B cell (primary cell): ENCODE measurements around the gene CTNNA2. TPM values are rescaled to one million over a fixed set of nuclear protein-coding genes. Genes with fewer than 3 reads are reported as not detected.

ENCODE experiments used
- ATAC-seq: fragments of 200-7000 bp; cut with Tn5 transposase; one replicate; pipeline ENCODE4 v1.10.0; 2021; ENCODE audit warnings: low read depth, mild to moderate bottlenecking, moderate number of reproducible peaks, moderate library complexity
- CTCF ChIA-PET: fragments of 350-600 bp; sonication (Branson Sonifier 250); formaldehyde crosslinking; loops from one replicate; lab custom pipeline; 2021; ENCODE audit warnings: antibody characterized with exemption, inconsistent platforms; lab: Charles Lee
- POLR2A ChIA-PET: fragments of 350-600 bp; sonication (Branson Sonifier 250); formaldehyde crosslinking; loops from one replicate; lab custom pipeline; 2021; ENCODE audit warnings: antibody characterized with exemption; lab: Charles Lee
- DNase-seq: peaks from one replicate; pipeline ENCODE4 v3.0.0; 2013
- H2AFZ ChIP-seq: 2 replicates; pipeline ENCODE4 v1.6.1; 2012; ENCODE audit warnings: mild to moderate bottlenecking, low read depth, low read length; ENCODE audit not compliant: insufficient read depth, poor library complexity, severe bottlenecking
- H3K27ac ChIP-seq, 2 donors: 1 replicate in 1 of 2; 2 replicates in 1 of 2; pipeline ENCODE4 v1.5.1; 2012 to 2013; ENCODE audit warnings: low read length in 2 of 2, mild to moderate bottlenecking in 2 of 2, moderate library complexity in 1 of 2
- H3K27me3 ChIP-seq, 4 experiments: fragments of 200-600 bp in 1 of 4; sonication (generic) in 1 of 4; replicated peaks in 1 of 4; 1 replicate in 2 of 4; 2 replicates in 2 of 4; pipeline versions ENCODE4 v1.6.1 to v1.7.0; 2013 to 2016; ENCODE audit warnings: low read length in 3 of 4, mild to moderate bottlenecking in 2 of 4, mixed read lengths in 1 of 4, moderate library complexity in 1 of 4; ENCODE audit not compliant: insufficient read depth in 4 of 4, control insufficient read depth in 3 of 4; ENCODE audit errors: control extremely low read depth in 1 of 4
- H3K36me3 ChIP-seq, 2 experiments: replicated peaks in 1 of 2; 1 replicate in 1 of 2; 2 replicates in 1 of 2; pipeline versions ENCODE4 v1.6.1 to v1.7.1; 2013; ENCODE audit warnings: low read length in 1 of 2; ENCODE audit not compliant: insufficient read depth in 2 of 2, control insufficient read depth in 1 of 2; ENCODE audit errors: control extremely low read depth in 1 of 2, extremely low read depth in 1 of 2
- H3K4me1 ChIP-seq, 2 donors: fragments of 200-600 bp in 1 of 2; sonication (generic) in 1 of 2; 1 replicate in 1 of 2; 2 replicates in 1 of 2; pipeline versions ENCODE4 v1.5.1 to v1.6.1; 2013 to 2017; ENCODE audit warnings: low read length in 2 of 2; ENCODE audit not compliant: control insufficient read depth in 2 of 2, insufficient read depth in 2 of 2
- H3K4me2 ChIP-seq: replicated peaks from 2 replicates; pipeline ENCODE3; 2012; ENCODE audit warnings: mild to moderate bottlenecking, low read depth, low read length; ENCODE audit not compliant: poor library complexity, severe bottlenecking
- H3K4me3 ChIP-seq, 5 experiments: fragments of 200-600 bp in 1 of 5; sonication (generic) in 1 of 5; 1 replicate in 3 of 5; 2 replicates in 2 of 5; pipeline versions ENCODE4 v1.5.1 to v1.7.0; 2011 to 2016; ENCODE audit warnings: low read length in 4 of 5, mild to moderate bottlenecking in 4 of 5, low read depth in 2 of 5, control low read depth in 1 of 5, moderate library complexity in 1 of 5; ENCODE audit not compliant: insufficient read depth in 1 of 5; ENCODE audit errors: control extremely low read depth in 1 of 5, extremely low read depth in 1 of 5
- H3K79me2 ChIP-seq: fragments of 200-600 bp; sonication (generic); one replicate; pipeline ENCODE4 v1.6.0; 2016; ENCODE audit warnings: low read length; ENCODE audit not compliant: control insufficient read depth, insufficient read depth
- H3K9ac ChIP-seq: fragments of 200-600 bp; sonication (generic); 2 replicates; pipeline ENCODE4 v1.6.1; 2017; ENCODE audit warnings: mild to moderate bottlenecking, low read length, moderate library complexity
- H3K9me3 ChIP-seq, 3 donors: one replicate each; pipeline versions ENCODE4 v1.6.1 to v1.7.1; 2013; ENCODE audit warnings: low read length in 2 of 3; ENCODE audit not compliant: control insufficient read depth in 2 of 3, insufficient read depth in 1 of 3; ENCODE audit errors: control extremely low read depth in 1 of 3
- H4K20me1 ChIP-seq: 2 replicates; pipeline ENCODE4 v1.6.0; 2012; ENCODE audit warnings: mild to moderate bottlenecking, low read length; ENCODE audit not compliant: insufficient read depth, control insufficient read depth, poor library complexity, severe bottlenecking
- H3K27ac Mint-ChIP-seq: one replicate; pipeline ENCODE4 v1.8.0; 2021; ENCODE audit warnings: mixed read lengths
- H3K27me3 Mint-ChIP-seq: one replicate; pipeline ENCODE4 v1.8.0; 2021; ENCODE audit warnings: mixed read lengths
- H3K4me1 Mint-ChIP-seq: one replicate; pipeline ENCODE4 v1.8.0; 2021; ENCODE audit warnings: mixed read lengths
- H3K4me3 Mint-ChIP-seq: one replicate; pipeline ENCODE4 v1.8.0; 2021; ENCODE audit warnings: mixed read lengths
- H3K9me3 Mint-ChIP-seq: one replicate; pipeline ENCODE4 v1.8.0; 2022; ENCODE audit warnings: mixed read lengths; ENCODE audit not compliant: insufficient read depth
- CTCF ChIP-seq: fragments of 200-600 bp; IDR thresholded peaks from one replicate; pipeline ENCODE4 v1.8.0; 2022; ENCODE audit warnings: antibody characterized with exemption, mild to moderate bottlenecking
- EZH2 ChIP-seq: IDR thresholded peaks from 2 replicates; pipeline ENCODE4 v1.6.1; 2012; ENCODE audit warnings: borderline replicate concordance, low read depth, mild to moderate bottlenecking, moderate library complexity, low read length; ENCODE audit not compliant: insufficient read depth, poor library complexity, severe bottlenecking
- WGBS: methylation state at CpG from one replicate; pipeline ENCODE4 v1.1.5; 2013; ENCODE audit warnings: missing lambda C conversion rate; ENCODE audit not compliant: insufficient coverage; 5-methylcytosine and 5-hydroxymethylcytosine counted together
- intact Hi-C: fragments of 100-400 bp; cut with micrococcal nuclease; formaldehyde crosslinking; loops from one replicate; pipeline ENCODE4 v1.10.0; 2022
- polyA plus RNA-seq: library from polyadenylated mRNA; depleted of rRNA; stranded (reverse); fragments of >200 nt; gene quantifications from 2 replicates; pipeline ENCODE4 v1.2.3, GENCODE V29; 2012
- total RNA-seq, 2 donors: library from RNA; stranded (reverse); fragments of 120-200 nt in 1 of 2; gene quantifications; 1 replicate in 1 of 2; 2 replicates in 1 of 2; pipeline versions ENCODE4 v1.2.3 to v1.2.4, GENCODE V29; 2013 to 2022

CTNNA2 gene
- total and polyA plus RNA-seq, 2 donors (not counting 1 experiment from before 2014, with no cell fraction given) = not detected

DNA sequence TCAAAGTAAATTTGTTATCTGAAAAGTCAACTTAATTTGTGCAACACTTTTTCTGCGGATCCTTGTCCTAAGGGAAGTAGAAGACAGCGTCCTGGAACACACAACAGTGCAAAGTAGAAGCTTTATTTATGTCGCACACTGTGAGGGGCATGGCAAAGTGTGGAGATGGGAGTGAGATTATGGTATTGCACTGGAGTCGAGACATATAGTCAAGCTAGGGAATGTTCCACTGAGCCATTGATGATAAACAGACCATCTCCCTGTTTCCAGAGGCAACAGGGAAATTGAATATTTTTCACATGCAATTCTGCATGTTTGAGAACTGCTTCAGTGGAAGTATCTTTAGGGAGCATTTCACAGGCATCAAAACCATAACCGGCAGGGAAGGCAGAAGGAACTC, 745.5 kb downstream of the CTNNA2 start:
- Mint-ChIP-seq H3K4me3 (no peak overlapping the region), H3K27ac (no peak overlapping the region), H3K27me3 (no peaks in the 10 kb centered on the region), H3K4me1 (no peaks in the 10 kb centered on the region), H3K9me3 (peaks cover 2% of the 10 kb centered on the region)
- TF ChIP-seq EZH2 (no peak), CTCF (no peak)
- Histone ChIP-seq H4K20me1 (no peaks in the 10 kb centered on the region), H3K4me3 (no peak overlapping the region), H3K4me1 (no peaks in the 10 kb centered on the region), H3K4me2 (no peak overlapping the region), H3K36me3 (no peaks in the 10 kb centered on the region), H3K27ac (no peak overlapping the region), H3K9me3 (peaks cover 0 to 2% (median 0%) of the 10 kb centered on the region in 3 donors), H2AFZ (no peak overlapping the region), H3K27me3 (no peaks in the 10 kb centered on the region), H3K9ac (no peak overlapping the region), H3K79me2 (no peaks in the 10 kb centered on the region)
- ATAC-seq = no peak
- POLR2A ChIA-PET = no interaction called here
- no peak for DNase-seq
- intact Hi-C loops = no loop called here
- 92% methylated on average over 4 of the region's 5 CpGs for WGBS
- CTCF ChIA-PET = no interaction called here

- Histone ChIP-seq H3K27me3 (no peaks in the 10 kb centered on the region), H3K9me3 (peaks cover 0 to 4% (median 0%) of the 10 kb centered on the region in 3 donors), H3K4me2 (no peak overlapping the region), H4K20me1 (no peaks in the 10 kb centered on the region), H2AFZ (no peak overlapping the region), H3K79me2 (no peaks in the 10 kb centered on the region), H3K4me3 (no peak overlapping the region), H3K9ac (no peak overlapping the region), H3K36me3 (no peaks in the 10 kb centered on the region), H3K27ac (no peak overlapping the region), H3K4me1 (no peaks in the 10 kb centered on the region)
- 60% methylated on average over 2 of the region's 5 CpGs for WGBS
- intact Hi-C loops = no loop called here
- no peaks in the 10 kb centered on the region for H3K4me1 Mint-ChIP-seq
- TF ChIP-seq CTCF = no peak
- no peak for TF ChIP-seq EZH2
- H3K27me3 Mint-ChIP-seq = no peaks in the 10 kb centered on the region
- ATAC-seq (no peak), DNase-seq (no peak)
- H3K27ac Mint-ChIP-seq = no peak overlapping the region
- POLR2A ChIA-PET = no interaction called here
- H3K4me3 Mint-ChIP-seq = no peak overlapping the region
- CTCF ChIA-PET = no interaction called here
- H3K9me3 Mint-ChIP-seq = peaks cover 2% of the 10 kb centered on the region
These were observed 745.9 kb downstream of the CTNNA2 start for GRCh38 chr2:80258793-80259192.
